ENCODE results near the gene CROCC2.
A peak's percentile ranks its signal among the peaks of the same experiment; 100 is the strongest.
"Not testable (repeated sequence)": the region's sequence is repeated elsewhere in the genome, so short reads cannot be mapped to it uniquely, and the experiment has no call there.

The CROCC2 gene

GRCh38 chr2:240966906-240967680 is 61.0 kb downstream of the CROCC2 start:
- no peak for DNase-seq (ENCODE audit: low read depth)

- no peak for DNase-seq (ENCODE audit: low read depth)
Measured at GRCh38 chr2:240967681-240968621, 61.8 kb downstream of the CROCC2 start.

- DNase-seq (ENCODE audit: low read depth) = no peak
Measured at GRCh38 chr2:240968731-240969624, 62.8 kb downstream of the CROCC2 start.

- no peak for DNase-seq (ENCODE audit: low read depth)
Measured at GRCh38 chr2:240970104-240970503, 64.0 kb downstream of the CROCC2 start.

GRCh38 chr2:240970816-240971215 is 64.7 kb downstream of the CROCC2 start:
- no peak for DNase-seq (ENCODE audit: low read depth)

GRCh38 chr2:240972201-240972600 is 66.1 kb downstream of the CROCC2 start:
- no peak for DNase-seq (ENCODE audit: low read depth)

GRCh38 chr2:240972636-240973521 is 66.7 kb downstream of the CROCC2 start:
- DNase-seq (ENCODE audit: low read depth) = peak; percentile 56

- no peak for DNase-seq (ENCODE audit: low read depth)
Measured at GRCh38 chr2:240974771-240975572, 68.8 kb downstream of the CROCC2 start.

GRCh38 chr2:240975903-240976302 is 69.8 kb downstream of the CROCC2 start:
- not testable (repeated sequence) for DNase-seq (ENCODE audit: low read depth)

GRCh38 chr2:240981280-240981679 is 75.1 kb downstream of the CROCC2 start:
- DNase-seq (ENCODE audit: low read depth) = no peak

GRCh38 chr2:240981871-240982800 is 76.0 kb downstream of the CROCC2 start:
- no peak for DNase-seq (ENCODE audit: low read depth)

GRCh38 chr2:240982821-240983281 is 76.7 kb downstream of the CROCC2 start:
- DNase-seq (ENCODE audit: low read depth) = no peak

GRCh38 chr2:240983361-240983995 is 77.3 kb downstream of the CROCC2 start:
- DNase-seq (ENCODE audit: low read depth) = no peak

- DNase-seq (ENCODE audit: low read depth) = no peak
Measured at GRCh38 chr2:240983996-240984498, 77.9 kb downstream of the CROCC2 start.

- no peak for DNase-seq (ENCODE audit: low read depth)
Measured at GRCh38 chr2:240985881-240986786, 80.0 kb downstream of the CROCC2 start.

GRCh38 chr2:240986787-240987411 is 80.8 kb downstream of the CROCC2 start:
- DNase-seq (ENCODE audit: low read depth) = no peak

- DNase-seq (ENCODE audit: low read depth) = no peak
Measured at GRCh38 chr2:240987588-240987987, 81.5 kb downstream of the CROCC2 start.
